ENCODE data around the gene PODXL2.
"Not testable (repeated sequence)": the region's sequence is repeated elsewhere in the genome, so short reads cannot be mapped to it uniquely, and the experiment has no call there.

GRCh38 chr3:127654993-127655392 is 26.0 kb downstream of the PODXL2 start:
- TF ChIP-seq CTCF, POLR2A (IDR thresholded peaks at IDR 0.05): not testable (repeated sequence)
